Stimulated activated CD4-positive, alpha-beta T cell treated with anti-CD3 and anti-CD28 coated beads, Interleukin-15, amount 100 ng/mL, for 24 hours (primary cell): ENCODE measurements around the gene ASB18.
"Not testable (repeated sequence)": the region's sequence is repeated elsewhere in the genome, so short reads cannot be mapped to it uniquely, and the experiment has no call there.

Experiments used
- DNase-seq: peaks from one replicate; pipeline ENCODE4 v3.0.0-alpha.2; 2020

The ASB18 gene, protein sequence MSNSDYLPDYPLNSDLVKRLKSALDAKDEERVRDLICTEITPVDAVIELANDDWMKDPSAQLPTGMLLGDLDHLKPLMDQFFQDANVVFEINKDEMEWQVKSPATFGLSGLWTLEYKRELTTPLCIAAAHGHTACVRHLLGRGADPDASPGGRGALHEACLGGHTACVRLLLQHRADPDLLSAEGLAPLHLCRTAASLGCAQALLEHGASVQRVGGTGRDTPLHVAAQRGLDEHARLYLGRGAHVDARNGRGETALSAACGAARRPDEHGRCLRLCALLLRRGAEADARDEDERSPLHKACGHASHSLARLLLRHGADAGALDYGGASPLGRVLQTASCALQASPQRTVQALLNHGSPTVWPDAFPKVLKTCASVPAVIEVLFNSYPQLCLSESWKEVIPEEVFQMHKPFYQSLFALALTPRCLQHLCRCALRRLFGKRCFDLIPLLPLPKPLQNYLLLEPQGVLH

DNA sequence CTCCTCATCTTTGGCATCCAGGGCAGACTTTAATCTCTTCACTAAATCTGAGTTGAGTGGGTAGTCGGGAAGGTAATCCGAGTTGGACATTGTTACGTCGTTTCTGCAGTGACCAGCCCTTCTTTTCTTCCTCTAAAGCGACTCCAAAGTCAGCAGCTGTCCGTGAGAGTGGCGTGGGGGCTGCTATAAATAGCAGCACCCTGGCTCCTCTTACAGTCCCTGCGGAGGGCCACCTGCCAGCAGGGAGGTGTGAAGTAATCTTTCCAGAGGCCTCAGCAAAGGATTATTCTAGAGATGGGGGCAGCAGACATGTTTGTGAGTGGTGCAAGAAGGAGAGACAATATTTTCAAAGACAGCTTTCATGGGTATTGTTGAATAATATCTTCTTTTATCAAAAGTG, at the start of gene ASB18:
TSS of gene ASB18 (minus strand) at position 151 of the 400 bp plus-strand sequence. CDS start at position 90, 61 bp downstream.
- no peak for DNase-seq

DNA sequence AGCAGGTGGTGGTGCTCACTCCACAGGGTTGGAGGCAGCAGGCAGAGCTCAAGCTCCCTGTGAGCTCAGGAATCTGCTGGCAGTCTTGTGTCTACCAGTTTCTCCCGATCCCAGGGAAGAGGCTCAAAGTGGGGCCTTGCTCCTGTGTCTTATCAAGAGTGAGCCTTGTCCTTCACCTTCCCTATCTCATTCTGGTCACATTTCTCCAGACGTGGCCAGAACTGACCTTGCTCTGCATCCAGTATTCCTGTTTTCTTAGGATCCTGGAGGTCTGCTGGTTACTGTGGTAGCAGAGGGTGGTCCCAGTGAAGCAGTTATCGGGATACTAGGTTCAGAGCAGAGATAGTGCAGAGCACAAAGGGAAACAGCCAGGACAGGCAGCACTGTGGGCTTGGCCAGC, 47.1 kb upstream of the ASB18 start:
- DNase-seq = no peak

DNA sequence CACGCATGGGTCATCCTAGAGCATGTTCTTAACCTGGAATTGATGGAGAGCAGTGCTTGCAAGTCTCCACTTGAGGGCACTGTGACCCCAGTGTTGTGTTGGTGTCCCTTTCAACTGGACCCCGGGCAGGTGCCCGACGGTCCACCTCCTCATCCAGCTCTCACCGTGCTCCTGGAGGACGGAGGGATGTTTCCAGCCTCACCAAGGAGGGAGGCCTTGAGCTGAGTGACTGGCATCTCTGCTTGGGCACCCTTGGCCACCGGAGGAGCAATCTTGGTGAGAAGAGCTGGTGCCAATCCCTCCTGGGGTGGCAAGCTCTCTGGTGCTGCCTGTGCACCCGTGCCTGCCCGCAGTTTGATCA, 45.4 kb upstream of the ASB18 start:
- DNase-seq = peak; percentile 13

DNA sequence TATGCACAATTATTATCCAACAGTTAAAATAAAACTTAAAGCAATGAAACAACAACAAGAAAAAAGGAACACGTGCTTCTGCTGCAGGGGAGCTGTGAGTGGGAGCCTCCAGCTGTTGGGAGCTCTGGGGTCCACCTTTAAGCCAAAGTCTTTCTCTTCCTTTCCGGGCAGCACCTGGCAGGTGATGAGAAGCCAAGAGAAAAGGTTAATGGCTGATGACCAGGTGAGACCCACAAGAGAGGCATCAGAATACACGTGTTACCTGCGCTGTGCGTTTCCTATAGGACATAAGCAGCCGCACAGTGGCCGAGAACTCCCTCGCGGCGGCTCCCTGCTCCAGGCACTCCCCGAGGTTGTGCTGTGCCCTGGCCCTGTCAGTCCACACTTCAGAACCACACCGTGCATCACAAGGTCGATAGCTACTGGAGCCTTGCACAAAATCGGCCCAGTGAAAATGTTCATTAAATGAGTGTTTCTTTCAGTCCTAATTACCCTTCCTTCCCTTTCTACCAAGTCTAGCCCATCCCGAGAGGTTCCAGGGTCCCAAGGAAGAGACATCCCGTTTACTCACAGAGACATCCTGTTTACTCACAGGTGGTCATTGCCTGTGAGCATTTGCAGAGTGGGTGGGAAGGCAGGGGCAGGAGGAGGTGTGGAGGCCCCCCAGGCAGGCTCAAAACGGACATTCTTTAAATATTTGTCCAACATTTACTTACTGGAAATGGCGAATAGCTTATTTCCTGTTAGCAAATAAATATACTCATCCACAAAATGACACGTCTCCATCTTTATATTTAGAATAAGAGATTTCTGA, 44.9 kb upstream of the ASB18 start:
- DNase-seq = no peak

DNA sequence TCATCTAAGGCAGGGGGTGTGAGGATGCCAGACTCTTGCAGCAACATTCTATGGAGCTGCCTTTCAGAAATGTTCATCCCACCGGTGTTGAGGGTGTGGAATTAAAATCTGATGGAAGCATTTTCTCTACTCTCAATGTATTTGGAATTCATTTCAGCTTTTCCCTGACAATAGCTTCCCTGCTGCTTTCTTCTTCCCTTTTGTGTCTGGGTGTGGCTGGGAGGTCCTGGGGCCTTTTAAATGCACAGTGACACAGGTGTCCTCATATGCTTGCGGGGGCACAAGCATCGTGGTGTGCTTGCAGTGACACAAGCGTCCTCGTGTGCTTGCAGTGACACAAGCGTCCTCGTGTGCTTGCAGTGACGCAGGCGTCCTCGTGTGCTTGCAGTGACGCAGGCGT, 43.4 kb upstream of the ASB18 start:
- DNase-seq = no peak

DNA sequence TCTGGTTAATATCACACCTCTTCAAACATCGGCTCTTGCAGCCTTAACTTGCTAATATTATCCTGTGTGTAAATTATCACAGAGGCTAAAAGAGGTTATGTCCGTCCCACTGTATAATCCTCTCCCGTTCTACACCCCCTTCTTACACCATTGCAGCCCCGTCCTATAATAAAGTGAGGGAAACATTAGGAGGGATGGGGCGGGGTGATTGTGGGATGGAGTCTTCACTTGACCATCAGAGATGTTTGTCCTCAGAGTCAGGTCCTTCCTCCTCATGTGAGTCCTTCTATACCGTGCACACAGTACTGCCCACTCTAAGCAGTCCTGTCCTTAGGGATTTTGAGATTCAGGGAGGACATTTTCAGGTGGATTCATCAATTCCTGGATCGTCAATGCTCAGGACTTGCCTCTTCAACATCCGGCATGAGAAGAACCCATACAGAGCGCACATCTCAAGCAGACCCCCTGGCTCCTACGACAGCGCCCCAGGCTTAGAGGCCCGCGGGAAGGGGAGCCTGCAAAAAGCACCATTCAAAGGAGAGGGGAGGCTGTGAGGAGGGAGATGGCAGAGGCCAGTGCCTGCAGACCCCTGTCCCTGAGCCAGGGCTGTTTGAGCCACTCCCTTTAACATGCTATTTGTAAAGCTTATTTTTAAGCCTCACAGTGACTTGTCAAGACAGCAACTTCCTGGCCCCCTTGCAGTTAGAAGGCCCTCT, 42.8 kb upstream of the ASB18 start:
- no peak for DNase-seq

DNA sequence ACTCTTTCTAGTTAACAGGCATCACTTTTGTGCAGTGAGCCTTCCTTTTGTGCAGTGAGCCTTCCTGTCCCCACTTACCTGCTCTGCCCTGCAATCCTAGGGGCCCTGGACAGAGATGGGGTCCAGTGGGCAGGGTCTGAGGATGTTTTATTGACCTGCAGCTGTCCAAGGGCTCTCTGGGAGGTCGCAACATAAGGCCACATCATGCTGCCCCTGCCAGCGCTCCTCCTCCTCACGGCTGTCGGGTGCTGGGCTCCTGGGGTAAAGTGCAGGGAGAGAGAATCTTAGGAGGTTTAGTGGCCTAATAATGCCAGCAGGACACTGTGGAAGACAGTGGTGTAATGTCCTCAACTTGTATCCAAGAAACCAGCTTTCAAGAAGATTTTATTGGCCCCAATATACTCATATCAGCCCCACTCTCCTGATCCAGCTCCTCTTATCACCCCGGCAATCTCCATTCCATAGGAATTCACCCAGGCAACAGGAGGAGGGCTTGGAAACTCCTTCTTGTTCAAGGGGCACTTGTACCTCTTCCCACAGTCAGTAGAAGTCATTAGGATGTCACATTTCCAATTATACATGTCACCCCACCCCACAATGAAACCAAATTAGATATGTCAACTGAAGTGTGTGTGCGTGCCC, 41.9 kb upstream of the ASB18 start:
- no peak for DNase-seq

DNA sequence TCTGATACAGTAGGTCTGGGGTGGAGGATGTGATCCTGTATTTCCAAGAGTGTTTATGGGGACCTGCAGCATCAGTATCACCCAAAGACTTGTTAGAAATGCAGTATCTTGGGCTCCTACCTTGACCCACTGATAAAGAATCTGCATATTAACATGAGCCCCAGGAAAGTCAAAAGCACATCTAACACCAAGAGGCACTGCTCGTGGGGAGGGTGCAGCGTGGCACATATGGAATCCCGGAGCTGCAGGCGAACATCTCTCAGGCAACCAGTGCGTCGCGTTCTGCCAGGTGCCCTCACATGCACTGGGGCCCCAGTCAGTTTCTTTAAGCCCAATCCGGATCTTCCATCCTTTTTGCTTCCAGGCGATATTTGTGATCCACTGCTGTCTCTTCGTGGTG, 41.3 kb upstream of the ASB18 start:
- DNase-seq = no peak

DNA sequence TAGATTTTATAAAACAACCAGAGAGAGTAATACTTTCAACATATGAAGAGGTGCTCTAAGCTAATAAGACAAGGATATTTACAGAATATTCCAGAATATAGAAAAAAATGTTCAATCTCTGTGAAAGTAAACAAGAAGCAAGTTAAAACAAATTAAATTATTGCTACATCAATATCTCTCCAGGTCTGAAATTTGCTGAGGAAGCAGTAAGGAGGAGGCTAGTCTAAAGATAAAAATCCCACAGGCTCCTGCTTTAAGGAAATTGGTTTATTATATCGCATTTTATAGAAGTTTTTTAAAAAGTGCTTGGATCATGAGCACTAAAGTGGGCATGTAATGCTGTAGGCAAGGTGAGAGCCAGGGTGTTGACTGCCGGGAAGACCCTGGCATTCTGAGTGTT, 39.7 kb upstream of the ASB18 start:
- no peak for DNase-seq

DNA sequence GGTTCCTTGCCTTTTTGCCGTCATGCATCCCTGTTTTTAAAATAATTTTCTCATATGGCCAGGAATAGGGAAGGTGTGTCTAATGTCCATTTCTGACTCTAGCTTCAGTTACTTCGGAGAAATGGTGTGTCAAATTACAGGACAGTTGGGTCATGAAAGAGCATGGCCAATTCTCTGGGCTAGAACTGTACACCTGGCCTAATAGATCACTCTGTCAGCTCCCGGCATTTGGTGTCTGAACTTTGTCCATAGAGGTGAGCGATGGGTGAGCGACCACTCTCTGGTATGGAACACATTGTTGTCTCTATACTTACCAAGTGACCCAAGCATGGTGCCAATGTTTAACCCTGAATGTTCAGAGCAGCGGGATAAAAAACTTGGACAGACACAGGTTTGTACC, 38.3 kb upstream of the ASB18 start:
- DNase-seq = no peak

DNA sequence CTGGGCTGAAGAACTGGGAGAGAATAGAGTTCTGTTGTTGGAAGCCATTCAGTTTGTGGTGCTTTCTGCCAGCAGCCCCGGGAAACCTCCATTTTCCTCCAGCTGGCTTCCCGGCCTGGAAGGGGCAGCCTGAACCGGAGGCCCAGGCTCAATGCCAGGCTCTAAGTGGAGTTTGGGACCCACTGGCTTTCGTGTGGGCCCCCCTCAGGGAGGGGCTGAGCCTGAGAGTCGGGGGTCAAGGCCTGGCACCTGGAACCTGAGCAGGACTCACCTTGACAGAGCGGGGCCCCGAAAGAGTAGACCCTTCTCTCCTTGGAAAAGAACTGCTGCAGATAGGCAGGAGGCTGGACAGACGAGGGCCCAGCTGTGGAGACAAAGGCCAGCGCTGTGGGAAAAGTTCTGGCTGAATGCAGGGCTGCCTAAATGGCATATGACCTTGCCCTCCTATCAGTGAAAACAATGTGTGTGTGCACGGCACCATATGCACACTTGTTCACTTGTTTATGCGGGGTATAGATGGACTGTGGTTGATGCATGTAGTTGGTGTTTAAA, 34.8 kb upstream of the ASB18 start:
- DNase-seq = no peak

DNA sequence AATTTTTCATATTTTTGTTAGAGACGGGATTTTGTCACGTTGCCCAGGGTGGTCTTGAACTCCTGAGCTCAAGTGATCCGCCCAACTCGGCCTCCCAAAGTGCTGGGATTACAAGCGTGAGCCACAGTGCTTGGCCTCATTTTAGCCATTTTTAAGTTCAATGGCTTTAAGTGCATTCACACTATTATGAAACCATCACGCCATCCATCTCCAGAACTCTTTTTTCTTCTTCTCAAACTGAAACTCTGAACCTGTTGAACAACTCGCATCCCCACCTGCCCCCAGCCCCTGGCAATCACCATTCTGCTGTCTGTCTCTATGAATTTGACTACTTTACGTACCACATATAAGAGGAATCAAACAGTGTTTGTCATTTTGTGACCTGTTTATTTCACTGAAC, 31.3 kb upstream of the ASB18 start:
- no peak for DNase-seq

DNA sequence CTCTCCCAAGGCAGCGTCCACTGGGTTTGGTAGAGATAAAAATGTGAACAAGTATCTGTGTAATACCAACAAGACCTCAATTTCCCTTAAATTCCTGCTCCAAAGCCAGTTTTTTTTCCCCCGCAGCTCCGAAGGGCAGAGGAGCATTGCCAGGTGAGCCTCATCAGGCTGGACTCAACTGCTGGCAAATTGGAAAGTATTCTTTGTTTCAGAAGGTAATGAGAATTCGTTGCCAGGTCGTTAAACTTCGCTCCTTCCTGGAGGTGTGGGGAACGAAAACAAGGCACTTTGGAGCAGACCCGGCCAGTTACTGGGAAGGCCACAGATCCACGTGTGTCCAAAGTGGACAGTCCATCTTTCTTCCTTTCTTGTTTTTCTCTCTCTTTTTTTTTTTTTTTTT, 30.4 kb upstream of the ASB18 start:
- DNase-seq = no peak

DNA sequence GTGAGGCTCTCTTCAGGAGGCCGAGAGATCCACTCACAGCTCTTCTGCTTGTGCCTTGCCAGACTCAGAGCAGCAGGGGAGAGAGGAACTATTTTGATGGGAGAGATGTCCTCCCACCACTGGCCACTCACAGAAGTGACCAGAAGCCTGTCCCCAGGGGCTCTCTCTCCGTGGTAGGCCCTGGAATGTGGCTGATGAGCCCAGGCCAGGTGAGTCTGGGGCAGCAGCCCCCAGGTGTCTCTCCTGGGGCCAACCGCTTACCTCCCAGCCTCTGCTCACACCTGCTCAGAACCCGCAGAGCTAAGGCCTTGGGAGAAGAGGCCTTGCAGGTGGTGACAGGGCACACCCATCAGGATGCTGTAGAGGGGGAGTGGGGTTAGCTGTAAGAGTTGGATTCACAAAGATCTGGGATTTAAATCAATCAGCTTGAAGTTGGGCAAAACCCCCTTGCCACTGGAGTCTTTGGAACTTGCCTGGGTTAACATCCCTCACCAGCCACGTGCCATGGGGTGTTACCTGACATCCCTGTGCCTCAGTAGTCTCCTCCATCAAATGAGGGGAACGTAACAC, 29.1 kb upstream of the ASB18 start:
- no peak for DNase-seq

DNA sequence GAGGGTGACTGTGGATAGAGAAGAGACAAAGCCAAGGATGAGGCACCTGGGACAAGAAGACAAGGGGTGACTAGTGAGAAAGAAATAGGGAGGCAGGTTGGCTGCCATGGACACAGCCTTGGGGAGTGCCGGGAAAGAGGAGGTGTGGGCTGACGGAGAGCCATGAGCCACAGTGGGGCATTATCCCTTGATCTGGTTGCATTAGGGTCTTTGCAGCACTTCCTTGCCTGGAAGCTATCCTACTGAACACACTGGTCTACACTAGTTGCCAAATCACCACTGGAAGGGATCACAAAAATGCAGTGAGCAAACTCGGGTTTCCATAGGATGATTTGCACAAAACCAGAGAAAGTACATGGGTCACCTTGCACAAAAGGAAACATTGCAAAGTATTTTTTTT, 27.7 kb upstream of the ASB18 start:
- DNase-seq = no peak

DNA sequence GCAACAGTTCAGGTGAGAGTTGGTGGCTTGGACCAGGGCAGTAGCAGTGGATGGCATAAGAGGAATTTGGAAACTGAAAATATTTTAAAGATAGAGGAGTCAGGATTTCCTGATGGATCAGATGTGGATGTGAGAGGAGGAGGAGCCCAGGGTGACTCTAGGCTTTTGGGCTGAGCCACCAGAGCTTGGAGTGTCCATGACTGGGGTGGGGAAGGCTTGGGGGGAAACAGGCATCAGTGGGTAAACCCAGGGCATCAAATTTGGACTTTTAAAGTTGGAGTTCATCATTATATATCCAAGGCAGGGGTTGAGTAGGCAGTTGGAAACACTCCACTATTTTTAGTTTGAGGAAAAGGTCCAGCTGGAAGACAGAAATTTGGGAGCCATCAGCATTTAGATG, 27.3 kb upstream of the ASB18 start:
- DNase-seq = no peak

DNA sequence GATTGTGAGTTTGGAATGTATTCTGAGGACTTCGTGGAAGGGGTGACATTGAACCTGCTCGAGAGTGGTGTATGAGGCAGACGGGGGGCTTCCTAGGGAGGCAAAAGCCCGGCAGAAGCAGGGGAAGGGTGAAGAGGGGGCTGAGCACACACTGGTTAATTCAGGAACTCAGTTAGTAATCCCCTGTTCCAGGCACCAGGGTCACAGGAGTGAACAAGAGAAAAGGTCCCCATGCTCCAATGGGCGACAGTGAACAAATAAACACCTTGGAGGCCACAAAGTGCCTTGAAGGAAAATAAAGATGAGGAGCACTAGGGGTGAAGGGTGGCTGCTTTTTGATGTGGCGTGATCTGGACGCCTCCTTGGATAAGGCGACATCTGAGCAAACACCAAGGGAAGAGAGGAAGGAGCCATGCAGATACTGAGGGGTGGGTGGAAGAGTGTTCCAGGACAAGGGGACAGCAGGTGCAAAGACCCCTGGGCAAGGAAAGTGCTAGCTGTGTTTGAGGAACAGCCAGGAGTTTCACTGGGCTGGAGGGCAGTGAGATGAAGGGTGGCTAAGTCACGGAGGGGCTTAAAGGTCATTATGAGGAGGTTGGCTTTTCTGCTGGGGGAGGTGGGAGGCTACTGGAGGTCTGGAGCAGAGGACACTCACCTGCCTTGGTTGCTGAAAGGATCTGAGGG, 26.7 kb upstream of the ASB18 start:
- no peak for DNase-seq

DNA sequence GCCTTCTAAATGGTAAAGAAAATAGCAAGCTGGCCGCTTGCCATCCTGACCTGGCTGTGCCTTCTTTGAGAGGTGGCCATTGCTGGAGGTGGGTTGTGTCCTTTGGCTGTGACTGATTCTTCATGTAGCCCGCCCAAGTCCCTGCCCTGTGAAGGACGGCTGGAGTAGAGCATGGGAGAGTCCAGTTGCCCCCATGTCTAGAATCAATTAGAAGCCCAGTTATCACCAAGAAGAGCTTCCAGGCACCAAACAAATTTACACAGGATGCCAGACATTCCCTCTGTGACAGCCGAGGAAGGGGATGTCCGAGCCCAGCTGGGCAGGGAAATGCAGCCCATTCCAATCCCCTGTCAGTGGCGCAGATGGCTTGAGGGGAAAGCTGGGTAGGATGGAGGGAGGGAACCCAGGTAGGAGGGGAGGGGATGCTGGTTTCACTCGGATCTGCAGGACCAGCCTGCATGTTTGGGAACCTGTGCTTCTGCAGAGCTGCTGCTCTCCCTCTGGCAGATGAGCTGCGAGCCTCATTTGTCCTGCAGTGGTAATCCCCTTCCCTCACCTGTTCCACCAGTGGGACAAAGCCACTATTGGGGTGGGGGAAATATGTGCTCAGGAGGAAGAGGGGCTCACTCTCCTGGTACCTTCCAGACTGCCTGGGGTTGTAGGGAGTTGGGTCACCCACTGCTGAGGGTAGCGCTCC, 25.7 kb upstream of the ASB18 start:
- DNase-seq = no peak

DNA sequence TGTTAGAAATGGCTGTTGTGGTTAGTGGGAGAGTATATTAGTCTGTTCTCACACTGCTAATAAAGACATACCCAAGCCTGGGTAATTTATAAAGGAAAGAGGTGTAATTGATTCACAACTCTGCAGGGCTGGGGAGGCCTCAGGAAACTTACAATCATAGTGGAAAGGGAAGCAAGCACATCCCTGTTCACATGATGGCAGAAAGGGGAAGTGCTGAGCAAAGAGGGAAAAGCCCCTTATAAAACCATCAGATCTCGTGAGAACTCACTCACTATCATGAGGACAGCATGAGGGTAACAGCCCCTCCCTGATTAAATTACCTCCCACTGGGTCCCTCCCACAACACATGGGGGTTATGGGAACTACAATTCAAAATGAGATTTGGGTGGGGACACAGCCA, 24.2 kb upstream of the ASB18 start:
- DNase-seq = not testable (repeated sequence)

DNA sequence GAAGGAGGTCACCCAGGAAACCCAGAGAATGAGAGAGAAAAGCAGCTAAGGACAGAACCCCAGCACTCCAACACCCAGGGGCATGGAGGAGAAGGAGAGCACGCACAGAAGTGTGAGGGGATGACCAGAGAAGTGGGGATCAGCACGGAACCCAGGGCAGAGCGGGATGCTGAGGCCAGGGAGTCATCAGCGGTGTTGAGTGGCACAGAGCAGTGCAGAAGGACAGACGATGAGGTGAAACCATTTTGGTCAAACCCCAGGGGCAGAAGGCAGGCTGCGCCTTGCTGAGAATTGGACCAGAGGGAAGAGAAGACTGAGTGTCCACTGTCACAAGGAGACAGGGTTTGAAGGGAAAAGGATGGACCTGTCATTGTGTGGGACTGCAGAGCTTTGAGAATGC, 23.4 kb upstream of the ASB18 start:
- no peak for DNase-seq

DNA sequence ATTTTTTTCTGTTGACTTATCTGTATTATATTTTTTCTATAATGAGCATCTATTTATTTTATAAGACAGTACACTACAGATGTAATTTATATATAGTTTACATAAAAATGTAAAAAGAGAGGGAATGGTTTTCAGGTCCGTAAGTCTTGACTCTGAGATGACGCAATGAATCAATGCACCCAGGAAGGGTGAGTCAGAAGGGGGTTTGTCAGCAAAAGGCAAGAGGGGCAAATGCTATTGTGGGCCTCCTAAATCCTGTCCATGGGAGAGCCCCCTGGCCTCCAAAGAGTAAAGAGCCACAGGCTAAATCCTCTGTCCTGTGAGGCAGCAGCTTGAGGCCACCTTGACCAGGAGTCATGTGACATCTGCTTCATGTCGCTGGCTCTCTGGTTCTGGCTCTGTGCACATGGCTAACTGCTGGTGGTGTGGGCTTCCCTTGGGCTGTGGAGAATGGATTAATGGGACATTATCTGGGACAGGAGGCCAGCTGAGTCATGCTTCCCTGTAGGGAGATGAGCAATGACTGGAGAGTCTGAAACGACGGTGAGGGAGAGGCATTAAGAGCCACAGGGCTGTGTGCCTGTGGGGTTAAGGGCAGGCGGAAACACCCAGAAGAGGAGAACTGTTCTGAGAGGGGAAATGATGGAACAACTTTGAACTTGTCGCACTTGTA, 22.8 kb upstream of the ASB18 start:
- DNase-seq = no peak
